Lung (tissue), 12 donors: ENCODE data around the gene PPP1R3E. TPM values are rescaled to one million over a fixed set of nuclear protein-coding genes. Genes with fewer than 3 reads are reported as not detected.

Experiments used
- ATAC-seq: fragments of 200-7000 bp; cut with Tn5 transposase; one replicate; pipeline ENCODE4 v1.9.1; 2020; ENCODE audit warnings: moderate number of reproducible peaks; ENCODE audit not compliant: insufficient read depth, low FRiP score
- DNase-seq, 3 donors: peaks; one replicate each; pipeline ENCODE4 v3.0.0-alpha.2; 2013 to 2017
- H3K27ac ChIP-seq, 2 donors: one replicate each; pipeline ENCODE4 v1.5.1; 2013; ENCODE audit warnings: mild to moderate bottlenecking in 2 of 2, moderate library complexity in 2 of 2, control low read depth in 1 of 2, inconsistent platforms in 1 of 2, low read depth in 1 of 2, low read length in 1 of 2
- H3K27me3 ChIP-seq, 3 donors: one replicate each; pipeline ENCODE4 v1.5.1; 2013; ENCODE audit warnings: low read length in 2 of 3; ENCODE audit not compliant: control insufficient read depth in 3 of 3, insufficient read depth in 3 of 3
- H3K36me3 ChIP-seq, 4 donors: one replicate each; pipeline ENCODE4 v1.5.1; 2013; ENCODE audit warnings: low read length in 4 of 4, mild to moderate bottlenecking in 1 of 4, moderate library complexity in 1 of 4; ENCODE audit not compliant: control insufficient read depth in 4 of 4, insufficient read depth in 4 of 4
- H3K4me1 ChIP-seq, 5 donors: one replicate each; pipeline ENCODE4 v1.5.1; 2013; ENCODE audit warnings: low read length in 5 of 5, mild to moderate bottlenecking in 2 of 5, moderate library complexity in 1 of 5; ENCODE audit not compliant: control insufficient read depth in 5 of 5, insufficient read depth in 5 of 5
- H3K4me3 ChIP-seq: one replicate; pipeline ENCODE4 v1.5.1; 2013; ENCODE audit warnings: mild to moderate bottlenecking, control low read depth, moderate library complexity
- H3K9ac ChIP-seq, 2 donors: one replicate each; pipeline ENCODE4 v1.5.1; 2013; ENCODE audit warnings: low read length in 2 of 2, control low read depth in 1 of 2; ENCODE audit not compliant: insufficient read depth in 1 of 2
- H3K9me3 ChIP-seq, 4 donors: one replicate each; pipeline ENCODE4 v1.5.1; 2013; ENCODE audit warnings: low read length in 3 of 4, mild to moderate bottlenecking in 1 of 4, moderate library complexity in 1 of 4; ENCODE audit not compliant: control insufficient read depth in 4 of 4, insufficient read depth in 3 of 4
- WGBS, 2 donors: extraction: QIAGEN DNeasy Blood & Tissue Kit; methylation state at CpG; one replicate each; pipeline ENCODE4 v1.1.7; 2013; 5-methylcytosine and 5-hydroxymethylcytosine counted together
- polyA plus RNA-seq, 2 donors: library from polyadenylated mRNA; stranded (reverse); fragments of 200-250 nt; gene quantifications; one replicate each; pipeline ENCODE4 v1.2.1, GENCODE V29; 2013
- total RNA-seq, 2 donors: library from RNA; depleted of rRNA in 1 of 2; stranded (reverse); fragments of >200 nt in 1 of 2; gene quantifications; one replicate each; pipeline ENCODE4 v1.2.1, GENCODE V29; 2014 to 2021
- TF ChIP-seq, protein P1 (sequence below): IDR thresholded peaks from 2 replicates; pipeline ENCODE4 v1.5.1; 2012; ENCODE audit warnings: mild to moderate bottlenecking; ENCODE audit errors: control extremely low read depth, extremely low read depth
- donor health status: control.
- donor health status: control.
- donor health status: Bipolar disorder and iron deficiency.
- donor health status: healthy.
- donor health status: DM: yes; HTN: yes; CAD: no.

PPP1R3E gene
- total and polyA plus RNA-seq, 4 donors: 7.1 to 16.4 (median 11.0) TPM

DNA sequence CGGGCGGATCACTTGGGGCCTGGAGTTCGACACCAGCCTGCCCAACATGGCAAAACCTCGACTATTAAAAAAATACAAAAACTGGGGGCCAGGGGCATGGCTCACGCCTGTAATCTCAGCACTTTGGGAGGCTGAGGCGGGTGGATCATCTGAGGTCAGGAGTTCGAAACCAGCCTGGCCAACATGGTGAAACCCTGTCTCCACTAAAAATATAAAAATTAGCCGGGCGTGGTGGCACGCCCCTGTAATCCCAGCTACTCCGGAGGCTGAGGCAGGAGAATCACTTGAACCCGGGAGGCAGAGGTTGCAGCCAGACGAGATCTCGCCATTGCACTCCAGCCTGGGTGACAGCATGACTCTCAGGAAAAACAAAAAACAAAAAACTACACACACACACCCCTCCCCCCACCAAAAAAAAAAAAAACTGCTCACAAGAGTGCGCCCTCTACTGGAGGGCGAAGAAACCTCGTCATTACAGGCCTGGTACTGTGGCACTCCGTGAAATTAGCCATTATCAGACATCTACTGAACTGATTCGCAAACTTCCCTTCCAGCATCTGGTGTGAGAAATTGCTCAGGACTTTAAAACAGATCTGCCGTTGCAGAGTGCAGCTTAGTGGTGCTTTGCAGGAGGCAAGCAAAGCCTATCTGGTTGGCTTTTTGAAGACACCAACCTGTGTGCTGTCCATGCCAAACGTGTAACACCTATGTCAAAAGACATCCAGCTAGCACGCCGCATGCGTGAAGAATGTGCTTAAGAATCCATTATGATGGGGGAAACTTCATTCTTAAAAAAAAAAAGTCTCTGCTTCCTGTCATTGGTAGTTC lies 7.7 kb downstream of the PPP1R3E start:
- TF ChIP-seq, protein P1, sequence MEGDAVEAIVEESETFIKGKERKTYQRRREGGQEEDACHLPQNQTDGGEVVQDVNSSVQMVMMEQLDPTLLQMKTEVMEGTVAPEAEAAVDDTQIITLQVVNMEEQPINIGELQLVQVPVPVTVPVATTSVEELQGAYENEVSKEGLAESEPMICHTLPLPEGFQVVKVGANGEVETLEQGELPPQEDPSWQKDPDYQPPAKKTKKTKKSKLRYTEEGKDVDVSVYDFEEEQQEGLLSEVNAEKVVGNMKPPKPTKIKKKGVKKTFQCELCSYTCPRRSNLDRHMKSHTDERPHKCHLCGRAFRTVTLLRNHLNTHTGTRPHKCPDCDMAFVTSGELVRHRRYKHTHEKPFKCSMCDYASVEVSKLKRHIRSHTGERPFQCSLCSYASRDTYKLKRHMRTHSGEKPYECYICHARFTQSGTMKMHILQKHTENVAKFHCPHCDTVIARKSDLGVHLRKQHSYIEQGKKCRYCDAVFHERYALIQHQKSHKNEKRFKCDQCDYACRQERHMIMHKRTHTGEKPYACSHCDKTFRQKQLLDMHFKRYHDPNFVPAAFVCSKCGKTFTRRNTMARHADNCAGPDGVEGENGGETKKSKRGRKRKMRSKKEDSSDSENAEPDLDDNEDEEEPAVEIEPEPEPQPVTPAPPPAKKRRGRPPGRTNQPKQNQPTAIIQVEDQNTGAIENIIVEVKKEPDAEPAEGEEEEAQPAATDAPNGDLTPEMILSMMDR: peak; percentile 59
- no peaks in the 10 kb centered on the region for H3K9me3 ChIP-seq
- peaks cover 1 to 7% (median 3%) of the 10 kb centered on the region in 5 donors for H3K4me1 ChIP-seq
- peaks cover 0 to 10% (median 0%) of the 10 kb centered on the region in 3 donors for H3K27me3 ChIP-seq
- no peak overlapping the region for H3K4me3 ChIP-seq
- peak; percentile 60 for ATAC-seq
- H3K9ac ChIP-seq: peak overlapping the region in 1 of 2 donors; percentile 23
- no peak overlapping the region for H3K27ac ChIP-seq
- DNase-seq: peak; percentile 52 to 69 (median 69)
- 28 to 29% methylated on average over 24 of the region's 24 CpGs for WGBS, 2 donors
- H3K36me3 ChIP-seq: peaks cover 0 to 7% (median 4%) of the 10 kb centered on the region in 4 donors

DNA sequence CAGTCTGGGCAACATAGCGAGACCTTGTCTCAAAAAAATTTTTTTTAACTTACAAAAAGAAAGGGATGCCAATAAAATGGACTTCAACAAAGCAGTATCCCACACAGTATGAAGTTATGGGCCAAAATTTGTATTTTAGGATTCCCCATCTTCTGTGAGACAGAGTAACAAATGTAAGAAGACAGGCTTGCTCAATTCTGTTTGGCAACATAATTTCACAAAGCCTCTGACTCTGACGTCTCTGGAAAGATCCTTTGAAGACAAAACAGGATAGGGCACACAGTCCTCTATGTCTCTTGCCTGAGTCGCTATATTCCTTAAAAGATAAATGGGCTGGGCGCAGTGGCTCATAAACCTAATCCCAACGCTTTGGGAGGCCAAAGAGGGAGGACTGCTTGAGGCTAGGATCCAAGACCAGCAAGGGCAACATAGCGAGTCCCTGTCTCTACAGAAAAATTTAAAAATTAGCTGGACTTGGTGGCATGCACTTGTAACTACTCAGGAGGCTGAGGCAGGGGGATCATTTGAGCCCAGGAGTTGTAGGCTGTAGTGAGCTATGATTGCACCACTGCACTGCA lies 15.7 kb downstream of the PPP1R3E start:
- ATAC-seq (no peak), DNase-seq (peak in 1 of 3 donors; percentile 40)
- H3K27me3 ChIP-seq: peaks cover 0 to 4% (median 0%) of the 10 kb centered on the region in 3 donors
- H3K9me3 ChIP-seq: no peaks in the 10 kb centered on the region
- WGBS, 2 donors: 51 to 53% methylated on average over 6 of the region's 6 CpGs
- TF ChIP-seq, protein P1: no peak
- no peak overlapping the region for H3K4me3 ChIP-seq
- H3K9ac ChIP-seq: peak overlapping the region in 1 of 2 donors; percentile 80
- H3K4me1 ChIP-seq: peaks cover 3 to 14% (median 8%) of the 10 kb centered on the region in 5 donors
- peaks cover 0 to 1% (median 0%) of the 10 kb centered on the region in 4 donors for H3K36me3 ChIP-seq
- H3K27ac ChIP-seq: peak overlapping the region; percentile 82 to 92

DNA sequence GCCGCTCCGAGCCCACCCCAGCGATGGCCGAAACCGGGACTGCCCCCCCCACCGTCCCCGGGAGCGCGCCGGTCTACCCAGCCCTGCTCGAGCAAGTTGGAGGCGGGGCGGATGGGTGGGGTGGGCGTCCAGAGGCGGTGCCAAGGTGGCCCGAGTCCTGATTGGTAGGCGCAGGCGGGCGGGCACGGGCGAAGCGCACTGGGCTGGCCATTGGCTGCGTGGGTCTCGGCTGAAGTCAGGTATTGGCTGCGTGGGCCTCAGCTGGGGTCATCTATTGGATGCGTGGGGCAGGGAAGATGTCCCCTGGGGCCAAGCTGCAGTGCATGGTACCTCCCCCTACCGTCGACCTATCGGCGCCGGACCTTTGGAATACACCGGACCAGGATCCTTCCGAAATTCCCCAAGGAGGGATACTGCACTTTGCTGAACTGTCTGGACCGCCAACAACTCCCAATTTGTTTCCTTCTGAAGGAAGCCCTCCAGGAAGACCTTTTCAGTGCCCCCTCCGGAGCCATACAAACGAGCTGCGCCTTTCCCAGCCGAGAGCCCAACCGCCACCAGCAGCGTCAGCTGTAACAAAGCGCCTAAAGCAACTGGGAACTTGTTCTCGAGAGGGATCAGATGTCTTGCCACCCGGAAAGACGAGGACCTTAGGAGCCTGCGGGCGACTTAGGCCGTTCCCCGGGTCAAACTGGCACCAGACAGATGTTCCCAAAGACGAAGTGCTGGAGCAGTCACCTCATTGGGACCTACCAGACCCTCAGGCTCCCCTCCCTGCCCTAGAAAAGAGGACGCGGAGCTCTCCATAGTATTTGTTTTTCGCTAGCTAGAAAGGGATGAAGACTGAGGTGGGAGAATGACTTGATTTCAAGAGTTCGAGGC lies 16.4 kb downstream of the PPP1R3E start, which contains the start of gene HOMEZ:
Gene HOMEZ (minus strand): TSS at position 113 of the 882 bp plus-strand sequence. CDS start 180 bp downstream, outside the sequence.
- Histone ChIP-seq H3K36me3 (peaks cover 0 to 4% (median 0%) of the 10 kb centered on the region in 4 donors), H3K27me3 (no peaks in the 10 kb centered on the region), H3K27ac (peak within 1 kb of the TSS; percentile 94 to 97), H3K4me3 (peak within 1 kb of the TSS; percentile 77), H3K9ac (peak within 1 kb of the TSS; percentile 74 to 87), H3K9me3 (no peaks in the 10 kb centered on the region), H3K4me1 (peaks cover 3 to 14% (median 8%) of the 10 kb centered on the region in 5 donors)
- peak; percentile 99 for DNase-seq
- 0 to 1% methylated on average over 51 to 53 of the region's 53 CpGs for WGBS, 2 donors
- peak; percentile 99 for ATAC-seq
- TF ChIP-seq, protein P1: no peak
